Endothelial cell of umbilical vein (primary cell): ENCODE results near the gene WDR7.

Experiments used
- CTCF ChIP-seq, 2 donors: IDR thresholded peaks; 1 replicate in 1 of 2; 2 replicates in 1 of 2; pipeline ENCODE4 v1.5.1; 2011; ENCODE audit warnings: low read length in 2 of 2, mild to moderate bottlenecking in 2 of 2, moderate library complexity in 2 of 2, control low read depth in 1 of 2, inconsistent platforms in 1 of 2, low read depth in 1 of 2; ENCODE audit not compliant: insufficient read depth in 1 of 2; ENCODE audit errors: extremely low read depth in 1 of 2
- POLR2A ChIP-seq: IDR thresholded peaks from 2 replicates; pipeline ENCODE4 v1.6.1; 2012; ENCODE audit warnings: low read depth, mild to moderate bottlenecking, control low read depth, low read length
- POLR2AphosphoS5 ChIP-seq: IDR thresholded peaks from 2 replicates; pipeline ENCODE4 v1.6.1; 2012; ENCODE audit warnings: low read depth, mild to moderate bottlenecking, control low read depth, low read length, moderate library complexity; ENCODE audit not compliant: insufficient read depth

- TF ChIP-seq POLR2AphosphoS5 (no peak), CTCF (IDR thresholded peaks at IDR 0.05; ENCODE audit: extremely low read depth in 1 of 2, insufficient read depth in 1 of 2, low read depth in 1 of 2, low read length in 2 of 2) (no peak), POLR2A (no peak)
These were observed 375.2 kb downstream of the WDR7 start for GRCh38 chr18:57026316-57026715.
